ENCODE data around the gene XRN1.

The XRN1 gene

DNA sequence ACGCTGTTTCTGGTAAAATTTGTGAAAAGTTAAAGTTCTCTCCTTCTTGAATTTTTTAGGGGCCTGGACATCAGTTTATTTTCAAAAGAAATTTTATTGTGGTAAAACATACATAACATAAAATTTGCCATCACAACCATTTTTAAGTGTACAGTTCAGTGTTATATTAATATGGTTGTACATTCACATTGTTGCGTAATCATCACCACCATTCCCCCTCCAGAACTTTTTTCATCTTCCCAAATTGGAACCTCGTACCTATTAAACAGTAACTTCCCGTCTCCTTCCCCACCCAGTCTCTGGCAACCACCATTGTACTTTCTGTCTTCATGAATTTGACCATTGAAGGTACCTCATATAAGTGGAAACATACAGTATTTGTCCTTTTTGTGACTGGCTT is 23.0 kb upstream of the XRN1 start:
- no peak overlapping the region for H3K27ac ChIP-seq
- TF ChIP-seq ZFX (IDR thresholded peaks at IDR 0.05), result no peak
- TF ChIP-seq, protein P1, sequence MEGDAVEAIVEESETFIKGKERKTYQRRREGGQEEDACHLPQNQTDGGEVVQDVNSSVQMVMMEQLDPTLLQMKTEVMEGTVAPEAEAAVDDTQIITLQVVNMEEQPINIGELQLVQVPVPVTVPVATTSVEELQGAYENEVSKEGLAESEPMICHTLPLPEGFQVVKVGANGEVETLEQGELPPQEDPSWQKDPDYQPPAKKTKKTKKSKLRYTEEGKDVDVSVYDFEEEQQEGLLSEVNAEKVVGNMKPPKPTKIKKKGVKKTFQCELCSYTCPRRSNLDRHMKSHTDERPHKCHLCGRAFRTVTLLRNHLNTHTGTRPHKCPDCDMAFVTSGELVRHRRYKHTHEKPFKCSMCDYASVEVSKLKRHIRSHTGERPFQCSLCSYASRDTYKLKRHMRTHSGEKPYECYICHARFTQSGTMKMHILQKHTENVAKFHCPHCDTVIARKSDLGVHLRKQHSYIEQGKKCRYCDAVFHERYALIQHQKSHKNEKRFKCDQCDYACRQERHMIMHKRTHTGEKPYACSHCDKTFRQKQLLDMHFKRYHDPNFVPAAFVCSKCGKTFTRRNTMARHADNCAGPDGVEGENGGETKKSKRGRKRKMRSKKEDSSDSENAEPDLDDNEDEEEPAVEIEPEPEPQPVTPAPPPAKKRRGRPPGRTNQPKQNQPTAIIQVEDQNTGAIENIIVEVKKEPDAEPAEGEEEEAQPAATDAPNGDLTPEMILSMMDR (conservative IDR thresholded peaks at IDR 0.05), result no peak

DNA sequence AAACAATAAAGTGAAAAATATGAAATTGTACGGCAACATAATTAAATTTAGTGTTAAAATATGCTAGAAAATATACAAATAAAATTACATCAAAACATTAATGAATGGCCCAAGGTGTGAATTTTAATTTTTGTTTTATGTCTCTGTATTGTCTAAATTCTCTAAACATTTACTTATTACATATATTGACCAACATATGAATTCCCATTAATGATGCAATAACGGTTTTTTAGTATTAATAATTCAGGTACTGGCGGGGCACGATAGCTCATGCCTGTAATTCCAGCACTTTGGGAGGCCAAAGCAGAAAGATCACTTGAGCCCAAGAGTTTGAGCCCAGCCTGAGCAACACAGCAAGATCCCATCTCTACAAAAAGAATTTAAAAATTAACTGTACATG is 20.6 kb upstream of the XRN1 start:
- H3K27ac ChIP-seq, result no peak overlapping the region
- TF ChIP-seq, protein P1 (conservative IDR thresholded peaks at IDR 0.05), result no peak
- TF ChIP-seq ZFX (IDR thresholded peaks at IDR 0.05), result no peak

- no peak overlapping the region for H3K27ac ChIP-seq
- TF ChIP-seq, protein P1 (conservative IDR thresholded peaks at IDR 0.05), result no peak
- no peak for TF ChIP-seq ZFX (IDR thresholded peaks at IDR 0.05)
These were observed 19.9 kb upstream of the XRN1 start for GRCh38 chr3:142467768-142468167.

GRCh38 chr3:142460689-142461088 is 12.9 kb upstream of the XRN1 start:
- no peak overlapping the region for H3K27ac ChIP-seq
- no peak for TF ChIP-seq ZFX (IDR thresholded peaks at IDR 0.05)
- TF ChIP-seq, protein P1 (conservative IDR thresholded peaks at IDR 0.05), result no peak

GRCh38 chr3:142459929-142460328 is 12.1 kb upstream of the XRN1 start:
- TF ChIP-seq ZFX (IDR thresholded peaks at IDR 0.05), result no peak
- TF ChIP-seq, protein P1 (conservative IDR thresholded peaks at IDR 0.05), result no peak
- no peak overlapping the region for H3K27ac ChIP-seq

GRCh38 chr3:142459096-142459495 is 11.3 kb upstream of the XRN1 start:
- TF ChIP-seq, protein P1 (conservative IDR thresholded peaks at IDR 0.05), result no peak
- TF ChIP-seq ZFX (IDR thresholded peaks at IDR 0.05), result no peak
- no peak overlapping the region for H3K27ac ChIP-seq

- TF ChIP-seq ZFX (IDR thresholded peaks at IDR 0.05), result no peak
- TF ChIP-seq, protein P1 (conservative IDR thresholded peaks at IDR 0.05), result no peak
These were observed 3.0 kb upstream of the XRN1 start for GRCh38 chr3:142450881-142451280.

More at GRCh38 chr3:142450881-142451280, 3.0 kb upstream of the XRN1 start:
- H3K27ac ChIP-seq, result no peak overlapping the region
